PFSK-1 (cell line): Measurements from ENCODE around the gene NDFIP2.

Experiments used
- POLR2AphosphoS5 ChIP-seq: IDR thresholded peaks from 2 replicates; pipeline ENCODE4 v1.6.1; 2012; ENCODE audit warnings: low read depth, mild to moderate bottlenecking, control low read depth, low read length, moderate library complexity
- REST ChIP-seq, 2 experiments: IDR thresholded peaks; 2 replicates each; pipeline versions ENCODE4 v1.6.1 to v1.8.0; 2011 to 2012; ENCODE audit warnings: low read depth in 2 of 2, low read length in 2 of 2, control low read depth in 1 of 2, inconsistent platforms in 1 of 2, mild to moderate bottlenecking in 1 of 2, moderate library complexity in 1 of 2; ENCODE audit not compliant: insufficient read depth in 1 of 2

GRCh38 chr13:79582896-79583295 is 101.9 kb downstream of the NDFIP2 start:
- TF ChIP-seq REST (IDR thresholded peaks at IDR 0.05; ENCODE audit: insufficient read depth in 1 of 2, low read depth in 2 of 2, low read length in 2 of 2) (no peak), POLR2AphosphoS5 (no peak)
